KMS-11 (cell line): ENCODE results near the gene UNC5B.

Experiments
- H2AFZ ChIP-seq: fragments of 200-600 bp; sonication (generic); 2 replicates; pipeline ENCODE4 v1.6.1; 2016; ENCODE audit warnings: antibody characterized with exemption, mixed run types, low read depth
- H3K27ac ChIP-seq: fragments of 200-600 bp; sonication (generic); 2 replicates; pipeline ENCODE4 v1.6.1; 2016; ENCODE audit warnings: mild to moderate bottlenecking, mixed run types
- H3K27me3 ChIP-seq: fragments of 200-600 bp; sonication (generic); 2 replicates; pipeline ENCODE4 v1.6.1; 2017; ENCODE audit warnings: mild to moderate bottlenecking, low read depth, mixed run types, moderate library complexity; ENCODE audit not compliant: insufficient read depth
- H3K36me3 ChIP-seq: fragments of 200-600 bp; sonication (generic); 2 replicates; pipeline ENCODE4 v1.6.1; 2017; ENCODE audit warnings: mild to moderate bottlenecking, mixed run types; ENCODE audit not compliant: insufficient read depth
- H3K4me1 ChIP-seq: fragments of 200-600 bp; sonication (generic); 2 replicates; pipeline ENCODE4 v1.6.1; 2016; ENCODE audit warnings: mild to moderate bottlenecking, low read depth, mixed run types; ENCODE audit not compliant: poor library complexity, severe bottlenecking
- H3K4me2 ChIP-seq: fragments of 200-600 bp; sonication (generic); 2 replicates; pipeline ENCODE4 v1.7.0; 2016; ENCODE audit warnings: mild to moderate bottlenecking, mixed run types
- H3K4me3 ChIP-seq: fragments of 200-600 bp; sonication (generic); IDR thresholded peaks from 2 replicates; pipeline ENCODE4 v1.6.1; 2017; ENCODE audit warnings: low read depth, low read length, mixed read lengths; ENCODE audit not compliant: insufficient read depth
- H3K79me2 ChIP-seq: fragments of 200-600 bp; sonication (generic); 2 replicates; pipeline ENCODE4 v1.6.1; 2016; ENCODE audit warnings: low read depth, mixed run types; ENCODE audit not compliant: insufficient read depth
- H3K9ac ChIP-seq: fragments of 200-600 bp; sonication (generic); 2 replicates; pipeline ENCODE4 v1.6.1; 2016; ENCODE audit warnings: mild to moderate bottlenecking, mixed run types
- H4K20me1 ChIP-seq: fragments of 200-600 bp; sonication (generic); 2 replicates; pipeline ENCODE4 v1.6.1; 2016; ENCODE audit warnings: mild to moderate bottlenecking, mixed run types; ENCODE audit not compliant: insufficient read depth
- CTCF ChIP-seq: fragments of 200-600 bp; sonication (generic); conservative IDR thresholded peaks from 2 replicates; pipeline ENCODE4 v1.6.1; 2017; ENCODE audit warnings: low read depth, mild to moderate bottlenecking, antibody characterized with exemption, low read length, moderate library complexity, mixed read lengths

UNC5B gene

GRCh38 chr10:71262027-71262426 is 49.7 kb downstream of the UNC5B start:
- no peak for TF ChIP-seq CTCF
- Histone ChIP-seq H3K27ac (no peak overlapping the region), H3K4me3 (no peak overlapping the region), H3K27me3 (peaks cover 5% of the 10 kb centered on the region; the same call in 1 of the 2 replicates), H4K20me1 (no peaks in the 10 kb centered on the region), H3K36me3 (no peaks in the 10 kb centered on the region), H3K79me2 (no peaks in the 10 kb centered on the region), H3K9ac (no peak overlapping the region), H3K4me2 (no peak overlapping the region), H2AFZ (no peak overlapping the region), H3K4me1 (no peaks in the 10 kb centered on the region)

GRCh38 chr10:71262817-71263216 is 50.4 kb downstream of the UNC5B start:
- Histone ChIP-seq H3K36me3 (no peaks in the 10 kb centered on the region), H4K20me1 (no peaks in the 10 kb centered on the region)

GRCh38 chr10:71263376-71263775 is 51.0 kb downstream of the UNC5B start:
- Histone ChIP-seq H4K20me1 (no peaks in the 10 kb centered on the region), H2AFZ (no peak overlapping the region), H3K4me2 (no peak overlapping the region), H3K79me2 (no peaks in the 10 kb centered on the region), H3K4me3 (no peak overlapping the region), H3K36me3 (no peaks in the 10 kb centered on the region), H3K4me1 (no peaks in the 10 kb centered on the region), H3K9ac (no peak overlapping the region), H3K27me3 (peaks cover 3% of the 10 kb centered on the region; the same call in 1 of the 2 replicates), H3K27ac (no peak overlapping the region)
- no peak for TF ChIP-seq CTCF

More at GRCh38 chr10:71262817-71263216, 50.4 kb downstream of the UNC5B start:
- Histone ChIP-seq H3K27ac (no peak overlapping the region), H3K4me1 (no peaks in the 10 kb centered on the region), H3K79me2 (no peaks in the 10 kb centered on the region), H3K4me2 (no peak overlapping the region), H3K9ac (no peak overlapping the region), H2AFZ (no peak overlapping the region), H3K4me3 (no peak overlapping the region), H3K27me3 (peaks cover 3% of the 10 kb centered on the region; the same call in 1 of the 2 replicates)
- no peak for TF ChIP-seq CTCF

- Histone ChIP-seq H3K9ac (no peak overlapping the region), H3K4me1 (no peaks in the 10 kb centered on the region)
- no peak for TF ChIP-seq CTCF
These were observed 52.2 kb downstream of the UNC5B start for GRCh38 chr10:71264345-71265200.

More at GRCh38 chr10:71264345-71265200, 52.2 kb downstream of the UNC5B start:
- Histone ChIP-seq H2AFZ (no peak overlapping the region), H3K36me3 (no peaks in the 10 kb centered on the region), H3K79me2 (no peaks in the 10 kb centered on the region), H4K20me1 (no peaks in the 10 kb centered on the region), H3K27me3 (peaks cover 9% of the 10 kb centered on the region; the same call in 1 of the 2 replicates), H3K4me3 (no peak overlapping the region), H3K4me2 (no peak overlapping the region), H3K27ac (no peak overlapping the region)
